Loucy (cell line): Measurements from ENCODE around the gene JAZF1.

Experiments used
- CTCF ChIP-seq: fragments of 200-600 bp; sonication (generic); conservative IDR thresholded peaks from 2 replicates; pipeline ENCODE4 v1.5.1; 2014; ENCODE audit warnings: mild to moderate bottlenecking, antibody characterized with exemption, low read length
- EZH2phosphoT487 ChIP-seq: fragments of 200-600 bp; IDR thresholded peaks from 2 replicates; pipeline ENCODE4 v1.6.1; 2018; ENCODE audit warnings: antibody characterized with exemption, mild to moderate bottlenecking, moderate library complexity, borderline replicate concordance

GRCh38 chr7:28002638-28003037, 178.0 kb downstream of the JAZF1 start:
- TF ChIP-seq CTCF: no peak
- TF ChIP-seq EZH2phosphoT487: no peak
